Prostate gland (tissue), 2 donors: ENCODE results near the gene CBLN1. TPM values are rescaled to one million over a fixed set of nuclear protein-coding genes. Genes with fewer than 3 reads are reported as not detected.
A peak's percentile ranks its signal among the peaks of the same experiment; 100 is the strongest.

Source experiments
- DNase-seq: peaks from one replicate; pipeline ENCODE4 v3.0.0-alpha.2; 2019; ENCODE audit warnings: low spot score
- H3K27ac ChIP-seq, 2 donors: fragments of 200-600 bp; sonication (generic); 2 replicates each; pipeline ENCODE4 v1.5.1; 2017 to 2019
- H3K27me3 ChIP-seq: fragments of 200-600 bp; sonication (generic); replicated peaks from 2 replicates; pipeline ENCODE4 v1.5.1; 2019; ENCODE audit not compliant: insufficient read depth
- H3K36me3 ChIP-seq, 2 donors: fragments of 200-600 bp; sonication (generic); 1 replicate in 1 of 2; 2 replicates in 1 of 2; pipeline versions ENCODE4 v1.5.1 to v1.8.1; 2017 to 2019
- H3K4me1 ChIP-seq: fragments of 200-600 bp; sonication (generic); replicated peaks from 2 replicates; pipeline ENCODE4 v1.5.1; 2019
- H3K4me3 ChIP-seq, 2 donors: fragments of 200-600 bp; sonication (generic); 2 replicates each; pipeline ENCODE4 v1.5.1; 2017 to 2019
- H3K9me3 ChIP-seq: fragments of 200-600 bp; sonication (generic); 2 replicates; pipeline ENCODE4 v1.5.1; 2017
- CTCF ChIP-seq, 4 experiments: fragments of 200-600 bp in 2 of 4; fragments of 450-650 bp in 2 of 4; sonication (generic) in 2 of 4; IDR thresholded peaks; 1 replicate in 3 of 4; 2 replicates in 1 of 4; pipeline ENCODE4 v1.5.1; 2016 to 2019; ENCODE audit warnings: antibody characterized with exemption in 4 of 4, mild to moderate bottlenecking in 2 of 4, moderate library complexity in 2 of 4
- POLR2A ChIP-seq: fragments of 450-650 bp; IDR thresholded peaks from one replicate; pipeline ENCODE4 v1.6.1; 2016; ENCODE audit warnings: antibody characterized with exemption, mild to moderate bottlenecking
- POLR2AphosphoS5 ChIP-seq: sonication (generic); formaldehyde crosslinking; IDR thresholded peaks from one replicate; pipeline ENCODE4 v1.6.1; 2017; ENCODE audit warnings: antibody characterized with exemption
- WGBS: methylation state at CpG from one replicate; pipeline ENCODE4 v1.1.5; 2018; 5-methylcytosine and 5-hydroxymethylcytosine counted together
- intact Hi-C: fragments of 100-400 bp; cut with DNase I; formaldehyde crosslinking; loops from one replicate; pipeline ENCODE4 v1.14.2; 2022
- total RNA-seq, 2 donors: library from RNA; depleted of rRNA; stranded (reverse); fragments of >200 nt; gene quantifications; one replicate each; pipeline ENCODE4 v1.1.0, GENCODE V29; 2016

The CBLN1 gene
- total RNA-seq, 2 donors from 2014 or later: 3.7 TPM; not detected in 1

GRCh38 chr16:49281843-49282642 lies 405 bp upstream of the CBLN1 start:
- WGBS: 1% methylated on average over 29 of the region's 124 CpGs

GRCh38 chr16:49280841-49281371 lies 732 bp downstream of the CBLN1 start:
- 3% methylated on average over 37 of the region's 37 CpGs for WGBS
- Histone ChIP-seq H3K4me1 (no peaks in the 10 kb centered on the region), H3K27me3 (peaks cover 38% of the 10 kb centered on the region), H3K36me3 (no peaks in the 10 kb centered on the region), H3K9me3 (no peaks in the 10 kb centered on the region), H3K4me3 (peak overlapping the region in 1 of 2 donors; percentile 36), H3K27ac (no peak overlapping the region)
- DNase-seq: no peak
- intact Hi-C loops: no loop called here
- TF ChIP-seq POLR2AphosphoS5 (no peak), CTCF (IDR thresholded peaks at IDR 0.05) (no peak), POLR2A (no peak)

More at GRCh38 chr16:49281843-49282642, 405 bp upstream of the CBLN1 start:
- H3K4me3 ChIP-seq: peak overlapping the region; percentile 17 to 36
- no peaks in the 10 kb centered on the region for H3K36me3 ChIP-seq
- intact Hi-C loops: no loop called here
- TF ChIP-seq CTCF (IDR thresholded peaks at IDR 0.05) (peak in 3 of 4 experiments; percentile 9 to 43 (median 16)), POLR2A (no peak)
- H3K27ac ChIP-seq: no peak overlapping the region
- no peaks in the 10 kb centered on the region for H3K9me3 ChIP-seq
- DNase-seq: peak; percentile 59
- peaks cover 27% of the 10 kb centered on the region for H3K27me3 ChIP-seq
- H3K4me1 ChIP-seq: no peaks in the 10 kb centered on the region

- no peak overlapping the region for H3K27ac ChIP-seq
- no peak overlapping the region for H3K4me3 ChIP-seq
- intact Hi-C loops: no loop called here
- H3K36me3 ChIP-seq: no peaks in the 10 kb centered on the region
- H3K4me1 ChIP-seq: no peaks in the 10 kb centered on the region
- no peak for DNase-seq
- WGBS: 3% methylated on average over 39 of the region's 39 CpGs
- H3K9me3 ChIP-seq: no peaks in the 10 kb centered on the region
- H3K27me3 ChIP-seq: peaks cover 45% of the 10 kb centered on the region
- TF ChIP-seq CTCF (IDR thresholded peaks at IDR 0.05) (no peak), POLR2AphosphoS5 (no peak), POLR2A (no peak)
These were observed 1.4 kb downstream of the CBLN1 start for GRCh38 chr16:49280105-49280741.

DNA sequence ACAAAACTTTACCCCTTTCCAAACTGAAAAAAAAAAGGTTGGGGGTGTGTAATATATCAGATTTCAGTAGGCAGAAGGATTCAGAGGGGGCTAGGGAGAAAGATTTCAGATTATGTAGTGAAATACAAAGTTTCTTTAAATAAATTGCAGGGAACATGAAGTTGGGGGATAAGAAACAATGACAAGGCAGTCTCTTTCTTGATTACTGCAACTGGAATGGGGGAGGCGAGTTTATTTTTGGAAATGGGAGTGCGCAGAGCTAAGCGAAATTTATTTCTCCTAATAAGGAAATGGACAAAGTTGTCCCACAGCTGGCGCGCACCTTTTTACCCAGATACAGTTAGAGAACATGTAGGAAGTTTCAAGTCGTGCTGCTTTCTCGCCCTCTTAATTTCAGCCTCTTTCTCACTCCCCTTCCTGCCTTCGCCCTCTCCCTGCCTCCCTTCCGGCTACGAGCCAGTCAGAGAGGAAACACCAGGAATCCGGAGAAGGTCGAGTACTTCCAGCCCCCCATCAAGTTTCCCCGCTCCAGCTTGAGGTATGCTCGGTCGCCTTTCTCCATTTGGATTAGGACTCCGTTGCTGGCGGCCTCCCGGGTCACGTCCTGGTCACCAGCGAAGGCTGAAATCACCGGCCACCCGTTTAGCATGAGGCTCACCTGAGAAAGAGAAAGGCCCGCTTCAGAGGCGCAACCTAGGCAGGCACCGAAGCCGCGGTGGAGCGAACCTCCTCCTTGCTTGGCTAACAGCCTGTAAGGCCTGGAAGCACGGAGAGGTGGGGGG lies 2.5 kb downstream of the CBLN1 start:
- TF ChIP-seq POLR2A: no peak
- WGBS: 7% methylated on average over 28 of the region's 29 CpGs
- H3K27me3 ChIP-seq: peaks cover 55% of the 10 kb centered on the region
- no peak overlapping the region for H3K4me3 ChIP-seq
- H3K9me3 ChIP-seq: no peaks in the 10 kb centered on the region
- intact Hi-C loops: no loop called here
- no peak for DNase-seq
- no peaks in the 10 kb centered on the region for H3K4me1 ChIP-seq
- H3K27ac ChIP-seq: no peak overlapping the region
- H3K36me3 ChIP-seq: no peaks in the 10 kb centered on the region

- WGBS: 15% methylated on average over 11 of the region's 11 CpGs
- no peaks in the 10 kb centered on the region for H3K4me1 ChIP-seq
These were observed 3.1 kb downstream of the CBLN1 start for GRCh38 chr16:49278567-49278827.

More at GRCh38 chr16:49278567-49278827, 3.1 kb downstream of the CBLN1 start:
- no peak for DNase-seq
- no peak overlapping the region for H3K27ac ChIP-seq
- peaks cover 55% of the 10 kb centered on the region for H3K27me3 ChIP-seq
- TF ChIP-seq POLR2A: no peak
- no peak for TF ChIP-seq CTCF (IDR thresholded peaks at IDR 0.05)
- no peak for TF ChIP-seq POLR2AphosphoS5
- H3K9me3 ChIP-seq: no peaks in the 10 kb centered on the region
- intact Hi-C loops: no loop called here
- H3K4me3 ChIP-seq: no peak overlapping the region
- no peaks in the 10 kb centered on the region for H3K36me3 ChIP-seq
